HEK293 (cell line): ENCODE measurements around the gene FZD2.

Experiments used
- CTCF ChIA-PET: fragments of 350-600 bp; formaldehyde crosslinking; extraction: SDS; loops from one replicate; lab custom pipeline; 2021; ENCODE audit warnings: antibody characterized with exemption; lab: Yijun Ruan, JAX
- POLR2A ChIA-PET: fragments of 300-600 bp; formaldehyde crosslinking; extraction: SDS; loops from one replicate; lab custom pipeline; 2020; ENCODE audit warnings: antibody characterized with exemption, inconsistent platforms; lab: Yijun Ruan, JAX
- H3K27ac ChIP-seq: fragments of 200-500 bp; sonication (Bioruptor generic); 2 replicates; pipeline ENCODE4 v1.5.1; 2014; ENCODE audit warnings: low read depth, low read length, control low read depth, inconsistent platforms; ENCODE audit errors: extremely low read depth
- H3K36me3 ChIP-seq, 2 experiments: fragments of 200-500 bp in 1 of 2; sonication (Bioruptor generic) in 1 of 2; 1 replicate in 1 of 2; 2 replicates in 1 of 2; pipeline ENCODE4 v1.5.1; 2014 to 2017; ENCODE audit warnings: inconsistent platforms in 2 of 2, low read length in 2 of 2; ENCODE audit not compliant: control insufficient read depth in 2 of 2, insufficient read depth in 1 of 2
- H3K4me1 ChIP-seq: fragments of 200-500 bp; sonication (Bioruptor generic); 2 replicates; pipeline ENCODE4 v1.5.1; 2014; ENCODE audit warnings: mild to moderate bottlenecking, low read length, inconsistent platforms; ENCODE audit not compliant: control insufficient read depth, insufficient read depth
- H3K4me3 ChIP-seq: 2 replicates; pipeline ENCODE4 v1.5.1; 2011; ENCODE audit warnings: low read depth, mild to moderate bottlenecking, control low read depth, low read length, moderate library complexity
- H3K9me3 ChIP-seq: fragments of 200-500 bp; sonication (Bioruptor generic); 2 replicates; pipeline ENCODE4 v1.5.1; 2014; ENCODE audit warnings: low read depth, low read length, inconsistent platforms; ENCODE audit not compliant: control insufficient read depth, insufficient read depth
- GLIS1 ChIP-seq: fragments of 450-650 bp; formaldehyde crosslinking; IDR thresholded peaks from 2 replicates; pipeline ENCODE4 v1.5.1; 2016; ENCODE audit warnings: missing biosample characterization, missing genetic modification characterization
- GLIS2 ChIP-seq: fragments of 450-650 bp; formaldehyde crosslinking; IDR thresholded peaks from 2 replicates; pipeline ENCODE4 v1.5.1; 2016; ENCODE audit warnings: missing biosample characterization, missing genetic modification characterization
- IKZF3 ChIP-seq: fragments of 450-650 bp; IDR thresholded peaks from 2 replicates; pipeline ENCODE4 v1.5.0; 2018; ENCODE audit warnings: missing biosample characterization, mild to moderate bottlenecking, missing genetic modification characterization, moderate library complexity
- TRIM28 ChIP-seq: IDR thresholded peaks from 2 replicates; pipeline ENCODE4 v1.6.1; 2011; ENCODE audit warnings: low read length, control low read depth, borderline replicate concordance
- ZNF292 ChIP-seq: fragments of 450-650 bp; formaldehyde crosslinking; IDR thresholded peaks from 2 replicates; pipeline ENCODE4 v1.5.1; 2016; ENCODE audit warnings: low read depth, missing biosample characterization, missing genetic modification characterization, borderline replicate concordance
- ZNF366 ChIP-seq: fragments of 450-650 bp; formaldehyde crosslinking; conservative IDR thresholded peaks from 2 replicates; pipeline ENCODE4 v1.5.1; 2016; ENCODE audit warnings: missing biosample characterization, missing genetic modification characterization
- ZNF600 ChIP-seq: fragments of 450-650 bp; formaldehyde crosslinking; IDR thresholded peaks from 2 replicates; pipeline ENCODE4 v1.5.1; 2016; ENCODE audit warnings: missing biosample characterization, missing genetic modification characterization
- ZNF629 ChIP-seq: fragments of 450-650 bp; formaldehyde crosslinking; IDR thresholded peaks from 2 replicates; pipeline ENCODE4 v1.5.1; 2017; ENCODE audit warnings: missing biosample characterization, missing genetic modification characterization
- ZNF654 ChIP-seq: fragments of 450-650 bp; formaldehyde crosslinking; IDR thresholded peaks from 2 replicates; pipeline ENCODE4 v1.5.1; 2016; ENCODE audit warnings: low read depth, missing biosample characterization, missing genetic modification characterization
- ZNF670 ChIP-seq: fragments of 450-650 bp; formaldehyde crosslinking; IDR thresholded peaks from 2 replicates; pipeline ENCODE4 v1.5.1; 2016; ENCODE audit warnings: missing biosample characterization, missing genetic modification characterization, low read depth
- TF ChIP-seq, protein P1 (sequence below): fragments of 450-650 bp; formaldehyde crosslinking; IDR thresholded peaks from 2 replicates; pipeline ENCODE4 v1.5.1; 2016; ENCODE audit warnings: missing biosample characterization, missing genetic modification characterization
- TF ChIP-seq, protein P2 (sequence below): fragments of 450-650 bp; formaldehyde crosslinking; IDR thresholded peaks from 2 replicates; pipeline ENCODE4 v1.5.1; 2016; ENCODE audit warnings: missing biosample characterization, missing genetic modification characterization
- TF ChIP-seq, protein P3 (sequence below): fragments of 450-650 bp; formaldehyde crosslinking; IDR thresholded peaks from 2 replicates; pipeline ENCODE4 v1.5.1; 2016; ENCODE audit warnings: missing biosample characterization, missing genetic modification characterization
- TF ChIP-seq, protein P4 (sequence below): fragments of 450-650 bp; formaldehyde crosslinking; conservative IDR thresholded peaks from 2 replicates; pipeline ENCODE4 v1.5.1; 2016; ENCODE audit warnings: low read depth, missing biosample characterization, missing genetic modification characterization
- TF ChIP-seq, protein P5 (sequence below): fragments of 450-650 bp; formaldehyde crosslinking; optimal IDR thresholded peaks from 2 replicates; pipeline ENCODE3; 2016; ENCODE audit warnings: missing biosample characterization, mild to moderate bottlenecking, missing genetic modification characterization

The FZD2 gene

DNA sequence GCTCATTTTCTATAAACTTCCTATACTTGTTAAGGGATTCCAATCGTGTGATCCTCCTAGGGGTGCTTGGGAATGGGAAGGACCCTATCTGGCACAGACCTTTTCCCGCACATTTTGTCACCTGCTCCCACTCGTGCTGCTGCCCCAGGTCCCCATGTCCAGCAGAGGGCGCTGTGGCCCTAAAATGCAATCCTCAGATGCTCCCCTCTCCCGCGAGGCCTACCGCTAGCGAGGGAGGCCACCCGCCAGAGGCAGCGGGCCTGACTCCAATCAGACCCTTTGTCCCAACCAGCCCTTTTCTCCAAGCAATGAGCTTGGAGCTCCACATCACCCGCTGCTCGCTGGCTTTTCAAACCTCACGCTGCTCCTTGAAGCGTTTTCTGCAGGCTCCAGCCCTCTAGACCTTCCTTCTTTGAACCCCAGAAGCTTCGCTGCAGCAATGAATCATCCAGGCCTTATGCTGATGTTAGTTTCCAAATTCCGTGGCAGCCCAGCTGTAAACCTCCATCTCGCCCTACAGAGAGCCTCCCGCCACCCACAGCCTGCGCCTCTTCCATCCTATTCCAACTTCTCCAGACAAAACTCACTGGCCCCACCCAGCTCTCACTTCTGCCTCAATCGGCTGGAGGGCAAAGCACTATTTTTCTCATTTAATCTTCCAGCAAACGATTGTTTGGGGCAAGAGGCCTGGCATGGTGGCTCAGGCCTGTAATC, 23.6 kb upstream of the FZD2 start (continued):
- TF ChIP-seq GLIS2 (peak; percentile 97), TRIM28 (peak; percentile 81; the same call in 1 of the 2 replicates), ZNF670 (no peak), ZNF654 (tag by site-specific recombination) (peak; percentile 98), ZNF629 (tag by site-specific recombination) (peak; percentile 33; the same call in 1 of the 2 replicates), IKZF3 (tag by site-specific recombination) (peak; percentile 64; the same call in 1 of the 2 replicates), ZNF366 (tag by site-specific recombination) (0 out of 2 replicates have a peak, but pooled peaks have one; percentile 21)
- TF ChIP-seq, protein P1, sequence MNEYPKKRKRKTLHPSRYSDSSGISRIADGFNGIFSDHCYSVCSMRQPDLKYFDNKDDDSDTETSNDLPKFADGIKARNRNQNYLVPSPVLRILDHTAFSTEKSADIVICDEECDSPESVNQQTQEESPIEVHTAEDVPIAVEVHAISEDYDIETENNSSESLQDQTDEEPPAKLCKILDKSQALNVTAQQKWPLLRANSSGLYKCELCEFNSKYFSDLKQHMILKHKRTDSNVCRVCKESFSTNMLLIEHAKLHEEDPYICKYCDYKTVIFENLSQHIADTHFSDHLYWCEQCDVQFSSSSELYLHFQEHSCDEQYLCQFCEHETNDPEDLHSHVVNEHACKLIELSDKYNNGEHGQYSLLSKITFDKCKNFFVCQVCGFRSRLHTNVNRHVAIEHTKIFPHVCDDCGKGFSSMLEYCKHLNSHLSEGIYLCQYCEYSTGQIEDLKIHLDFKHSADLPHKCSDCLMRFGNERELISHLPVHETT = peak; percentile 13; the same call in 1 of the 2 replicates
- TF ChIP-seq, protein P2, sequence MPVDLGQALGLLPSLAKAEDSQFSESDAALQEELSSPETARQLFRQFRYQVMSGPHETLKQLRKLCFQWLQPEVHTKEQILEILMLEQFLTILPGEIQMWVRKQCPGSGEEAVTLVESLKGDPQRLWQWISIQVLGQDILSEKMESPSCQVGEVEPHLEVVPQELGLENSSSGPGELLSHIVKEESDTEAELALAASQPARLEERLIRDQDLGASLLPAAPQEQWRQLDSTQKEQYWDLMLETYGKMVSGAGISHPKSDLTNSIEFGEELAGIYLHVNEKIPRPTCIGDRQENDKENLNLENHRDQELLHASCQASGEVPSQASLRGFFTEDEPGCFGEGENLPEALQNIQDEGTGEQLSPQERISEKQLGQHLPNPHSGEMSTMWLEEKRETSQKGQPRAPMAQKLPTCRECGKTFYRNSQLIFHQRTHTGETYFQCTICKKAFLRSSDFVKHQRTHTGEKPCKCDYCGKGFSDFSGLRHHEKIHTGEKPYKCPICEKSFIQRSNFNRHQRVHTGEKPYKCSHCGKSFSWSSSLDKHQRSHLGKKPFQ (tag by site-specific recombination) = no peak
- TF ChIP-seq, protein P3, sequence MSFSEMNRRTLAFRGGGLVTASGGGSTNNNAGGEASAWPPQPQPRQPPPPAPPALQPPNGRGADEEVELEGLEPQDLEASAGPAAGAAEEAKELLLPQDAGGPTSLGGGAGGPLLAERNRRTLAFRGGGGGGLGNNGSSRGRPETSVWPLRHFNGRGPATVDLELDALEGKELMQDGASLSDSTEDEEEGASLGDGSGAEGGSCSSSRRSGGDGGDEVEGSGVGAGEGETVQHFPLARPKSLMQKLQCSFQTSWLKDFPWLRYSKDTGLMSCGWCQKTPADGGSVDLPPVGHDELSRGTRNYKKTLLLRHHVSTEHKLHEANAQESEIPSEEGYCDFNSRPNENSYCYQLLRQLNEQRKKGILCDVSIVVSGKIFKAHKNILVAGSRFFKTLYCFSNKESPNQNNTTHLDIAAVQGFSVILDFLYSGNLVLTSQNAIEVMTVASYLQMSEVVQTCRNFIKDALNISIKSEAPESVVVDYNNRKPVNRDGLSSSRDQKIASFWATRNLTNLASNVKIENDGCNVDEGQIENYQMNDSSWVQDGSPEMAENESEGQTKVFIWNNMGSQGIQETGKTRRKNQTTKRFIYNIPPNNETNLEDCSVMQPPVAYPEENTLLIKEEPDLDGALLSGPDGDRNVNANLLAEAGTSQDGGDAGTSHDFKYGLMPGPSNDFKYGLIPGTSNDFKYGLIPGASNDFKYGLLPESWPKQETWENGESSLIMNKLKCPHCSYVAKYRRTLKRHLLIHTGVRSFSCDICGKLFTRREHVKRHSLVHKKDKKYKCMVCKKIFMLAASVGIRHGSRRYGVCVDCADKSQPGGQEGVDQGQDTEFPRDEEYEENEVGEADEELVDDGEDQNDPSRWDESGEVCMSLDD (tag by site-specific recombination) = peak; percentile 70

DNA sequence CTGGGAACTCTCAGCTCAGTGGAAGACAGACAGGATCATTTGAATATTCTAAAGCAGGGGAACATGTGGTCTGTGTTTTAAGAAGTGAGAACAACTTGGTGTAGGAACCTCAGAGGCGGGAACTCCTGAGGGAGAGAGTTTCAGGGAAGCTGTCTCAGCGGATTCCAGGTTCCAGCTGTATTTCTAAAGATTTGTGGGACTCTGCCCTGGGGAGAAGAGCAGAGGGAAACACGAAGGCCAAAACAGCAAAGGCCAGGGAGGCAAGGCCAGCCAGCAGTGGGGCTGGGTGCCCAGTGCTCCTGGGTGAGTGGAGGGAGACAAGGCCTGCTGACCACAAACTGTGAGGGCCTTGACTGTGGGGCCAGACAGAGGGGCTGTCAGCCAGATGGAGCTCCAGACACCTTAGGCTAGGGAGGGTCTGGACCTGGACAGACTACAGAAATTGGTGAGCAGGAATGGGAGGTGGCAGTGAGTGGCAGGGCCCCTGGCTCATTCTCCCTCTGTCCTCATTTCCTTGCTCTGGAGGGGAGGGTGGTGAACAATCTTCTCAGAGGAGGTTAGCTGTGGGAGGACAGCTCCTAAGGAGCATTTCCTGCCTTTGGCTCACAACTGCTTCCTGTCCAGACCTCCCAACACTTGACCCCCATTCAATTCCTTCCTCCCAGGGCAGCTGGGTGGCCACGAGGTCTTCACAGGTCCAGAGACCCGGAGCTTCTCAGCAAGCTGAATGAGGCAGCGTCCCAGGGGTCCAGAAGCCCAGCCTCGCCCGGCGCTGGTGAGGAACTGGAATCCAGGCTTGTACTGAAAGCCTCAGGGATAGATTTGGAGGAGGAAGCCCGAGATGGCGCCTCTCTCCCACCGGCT, 21.0 kb upstream of the FZD2 start:
- 0 out of 2 replicates have a peak overlapping the region, but pooled peaks have one; percentile 32 for H3K27ac ChIP-seq
- TF ChIP-seq, protein P4, sequence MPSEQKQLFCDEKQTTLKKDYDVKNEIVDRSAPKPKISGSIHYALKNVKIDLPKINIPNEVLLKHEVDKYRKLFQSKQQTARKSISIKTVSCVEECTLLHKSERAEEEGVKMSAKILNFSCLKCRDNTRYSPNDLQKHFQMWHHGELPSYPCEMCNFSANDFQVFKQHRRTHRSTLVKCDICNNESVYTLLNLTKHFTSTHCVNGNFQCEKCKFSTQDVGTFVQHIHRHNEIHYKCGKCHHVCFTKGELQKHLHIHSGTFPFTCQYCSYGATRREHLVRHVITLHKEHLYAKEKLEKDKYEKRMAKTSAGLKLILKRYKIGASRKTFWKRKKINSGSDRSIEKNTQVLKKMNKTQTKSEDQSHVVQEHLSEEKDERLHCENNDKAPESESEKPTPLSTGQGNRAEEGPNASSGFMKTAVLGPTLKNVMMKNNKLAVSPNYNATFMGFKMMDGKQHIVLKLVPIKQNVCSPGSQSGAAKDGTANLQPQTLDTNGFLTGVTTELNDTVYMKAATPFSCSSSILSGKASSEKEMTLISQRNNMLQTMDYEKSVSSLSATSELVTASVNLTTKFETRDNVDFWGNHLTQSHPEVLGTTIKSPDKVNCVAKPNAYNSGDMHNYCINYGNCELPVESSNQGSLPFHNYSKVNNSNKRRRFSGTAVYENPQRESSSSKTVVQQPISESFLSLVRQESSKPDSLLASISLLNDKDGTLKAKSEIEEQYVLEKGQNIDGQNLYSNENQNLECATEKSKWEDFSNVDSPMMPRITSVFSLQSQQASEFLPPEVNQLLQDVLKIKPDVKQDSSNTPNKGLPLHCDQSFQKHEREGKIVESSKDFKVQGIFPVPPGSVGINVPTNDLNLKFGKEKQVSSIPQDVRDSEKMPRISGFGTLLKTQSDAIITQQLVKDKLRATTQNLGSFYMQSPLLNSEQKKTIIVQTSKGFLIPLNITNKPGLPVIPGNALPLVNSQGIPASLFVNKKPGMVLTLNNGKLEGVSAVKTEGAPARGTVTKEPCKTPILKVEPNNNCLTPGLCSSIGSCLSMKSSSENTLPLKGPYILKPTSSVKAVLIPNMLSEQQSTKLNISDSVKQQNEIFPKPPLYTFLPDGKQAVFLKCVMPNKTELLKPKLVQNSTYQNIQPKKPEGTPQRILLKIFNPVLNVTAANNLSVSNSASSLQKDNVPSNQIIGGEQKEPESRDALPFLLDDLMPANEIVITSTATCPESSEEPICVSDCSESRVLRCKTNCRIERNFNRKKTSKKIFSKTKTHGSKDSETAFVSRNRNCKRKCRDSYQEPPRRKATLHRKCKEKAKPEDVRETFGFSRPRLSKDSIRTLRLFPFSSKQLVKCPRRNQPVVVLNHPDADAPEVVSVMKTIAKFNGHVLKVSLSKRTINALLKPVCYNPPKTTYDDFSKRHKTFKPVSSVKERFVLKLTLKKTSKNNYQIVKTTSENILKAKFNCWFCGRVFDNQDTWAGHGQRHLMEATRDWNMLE (tag by site-specific recombination) = 0 out of 2 replicates have a peak, but pooled peaks have one; percentile 21
- TF ChIP-seq, protein P5, sequence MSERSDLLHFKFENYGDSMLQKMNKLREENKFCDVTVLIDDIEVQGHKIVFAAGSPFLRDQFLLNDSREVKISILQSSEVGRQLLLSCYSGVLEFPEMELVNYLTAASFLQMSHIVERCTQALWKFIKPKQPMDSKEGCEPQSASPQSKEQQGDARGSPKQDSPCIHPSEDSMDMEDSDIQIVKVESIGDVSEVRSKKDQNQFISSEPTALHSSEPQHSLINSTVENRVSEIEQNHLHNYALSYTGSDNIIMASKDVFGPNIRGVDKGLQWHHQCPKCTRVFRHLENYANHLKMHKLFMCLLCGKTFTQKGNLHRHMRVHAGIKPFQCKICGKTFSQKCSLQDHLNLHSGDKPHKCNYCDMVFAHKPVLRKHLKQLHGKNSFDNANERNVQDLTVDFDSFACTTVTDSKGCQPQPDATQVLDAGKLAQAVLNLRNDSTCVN (tag by site-specific recombination) = no peak
- TF ChIP-seq ZNF292 (tag by site-specific recombination) (no peak), GLIS1 (peak; percentile 18; the same call in 1 of the 2 replicates), ZNF600 (0 out of 2 replicates have a peak, but pooled peaks have one; percentile 18)
- TF ChIP-seq, protein P1 = no peak
- H3K4me3 ChIP-seq = no peak overlapping the region
- H3K4me1 ChIP-seq = no peaks in the 10 kb centered on the region; the same call in 1 of the 2 replicates
- POLR2A ChIA-PET = interaction anchor here (0.5 to 1.0 kb wide), 4 partner anchors 13 to 51 kb away, joined by 3 to 4 read pairs (median 3); no protein-coding TSS in a partner anchor
- H3K36me3 ChIP-seq = no peaks in the 10 kb centered on the region
- H3K9me3 ChIP-seq = no peaks in the 10 kb centered on the region
- CTCF ChIA-PET = interaction anchor here (0.6 to 7.3 kb wide), 12 partner anchors 13 to 1407 kb away, joined by 3 to 100 read pairs (median 4); no protein-coding TSS in a partner anchor
